Measurements from ENCODE around the gene PPP1R36.

DNA sequence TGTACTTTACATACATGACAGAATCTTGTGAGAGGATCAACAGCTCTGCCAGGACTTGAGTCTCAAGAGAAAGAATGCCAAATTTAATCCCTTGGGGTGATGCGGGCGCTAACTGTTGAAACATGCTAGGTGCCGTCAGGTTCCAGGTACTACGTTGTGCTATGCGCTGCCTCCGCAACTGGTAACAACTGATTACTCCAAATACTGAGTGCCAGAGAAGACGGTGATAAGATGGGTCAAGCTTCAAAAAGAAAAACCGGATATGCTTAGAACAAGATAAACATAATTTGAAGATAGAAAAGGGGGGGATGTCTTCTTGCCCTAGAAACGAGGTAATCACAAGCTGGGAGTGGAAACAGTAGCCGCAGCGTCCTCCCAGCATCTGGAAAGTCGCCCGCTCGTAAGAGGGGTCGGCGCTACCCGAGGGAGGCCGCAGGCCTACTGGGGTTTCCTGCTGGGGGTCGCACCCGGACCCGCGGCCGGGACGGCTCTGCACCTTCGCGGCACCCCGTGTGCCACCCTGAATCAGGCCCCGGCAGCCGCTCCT, 46.8 kb upstream of the PPP1R36 start:
- TF ChIP-seq, protein P1, sequence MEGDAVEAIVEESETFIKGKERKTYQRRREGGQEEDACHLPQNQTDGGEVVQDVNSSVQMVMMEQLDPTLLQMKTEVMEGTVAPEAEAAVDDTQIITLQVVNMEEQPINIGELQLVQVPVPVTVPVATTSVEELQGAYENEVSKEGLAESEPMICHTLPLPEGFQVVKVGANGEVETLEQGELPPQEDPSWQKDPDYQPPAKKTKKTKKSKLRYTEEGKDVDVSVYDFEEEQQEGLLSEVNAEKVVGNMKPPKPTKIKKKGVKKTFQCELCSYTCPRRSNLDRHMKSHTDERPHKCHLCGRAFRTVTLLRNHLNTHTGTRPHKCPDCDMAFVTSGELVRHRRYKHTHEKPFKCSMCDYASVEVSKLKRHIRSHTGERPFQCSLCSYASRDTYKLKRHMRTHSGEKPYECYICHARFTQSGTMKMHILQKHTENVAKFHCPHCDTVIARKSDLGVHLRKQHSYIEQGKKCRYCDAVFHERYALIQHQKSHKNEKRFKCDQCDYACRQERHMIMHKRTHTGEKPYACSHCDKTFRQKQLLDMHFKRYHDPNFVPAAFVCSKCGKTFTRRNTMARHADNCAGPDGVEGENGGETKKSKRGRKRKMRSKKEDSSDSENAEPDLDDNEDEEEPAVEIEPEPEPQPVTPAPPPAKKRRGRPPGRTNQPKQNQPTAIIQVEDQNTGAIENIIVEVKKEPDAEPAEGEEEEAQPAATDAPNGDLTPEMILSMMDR (conservative IDR thresholded peaks at IDR 0.05; ENCODE audit: low read length): no peak
- no peak for TF ChIP-seq EZH2phosphoT487 (IDR thresholded peaks at IDR 0.05; ENCODE audit: borderline replicate concordance)
